ENCODE results near the gene FAM168A.

DNA sequence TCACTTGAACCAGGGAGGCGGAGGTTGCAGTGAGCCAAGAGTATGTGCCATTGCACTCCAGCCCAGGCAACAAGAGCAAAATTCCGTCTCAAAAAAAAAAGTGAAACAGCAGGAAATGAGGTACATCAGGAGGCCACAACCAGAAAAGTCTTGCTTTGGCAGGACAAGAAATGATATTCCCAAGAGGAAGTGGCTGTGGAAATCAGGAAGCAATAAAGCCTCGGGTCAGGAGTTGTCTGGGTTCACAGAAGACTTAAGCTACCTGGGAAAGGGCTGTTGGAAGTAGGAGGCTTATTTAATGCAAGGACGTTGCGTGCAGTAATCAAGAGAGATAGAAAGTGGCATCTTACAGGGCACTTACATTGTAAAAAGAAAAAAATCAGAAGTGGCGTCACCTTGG is 231.0 kb downstream of the FAM168A start:
- TF ChIP-seq, protein P1, sequence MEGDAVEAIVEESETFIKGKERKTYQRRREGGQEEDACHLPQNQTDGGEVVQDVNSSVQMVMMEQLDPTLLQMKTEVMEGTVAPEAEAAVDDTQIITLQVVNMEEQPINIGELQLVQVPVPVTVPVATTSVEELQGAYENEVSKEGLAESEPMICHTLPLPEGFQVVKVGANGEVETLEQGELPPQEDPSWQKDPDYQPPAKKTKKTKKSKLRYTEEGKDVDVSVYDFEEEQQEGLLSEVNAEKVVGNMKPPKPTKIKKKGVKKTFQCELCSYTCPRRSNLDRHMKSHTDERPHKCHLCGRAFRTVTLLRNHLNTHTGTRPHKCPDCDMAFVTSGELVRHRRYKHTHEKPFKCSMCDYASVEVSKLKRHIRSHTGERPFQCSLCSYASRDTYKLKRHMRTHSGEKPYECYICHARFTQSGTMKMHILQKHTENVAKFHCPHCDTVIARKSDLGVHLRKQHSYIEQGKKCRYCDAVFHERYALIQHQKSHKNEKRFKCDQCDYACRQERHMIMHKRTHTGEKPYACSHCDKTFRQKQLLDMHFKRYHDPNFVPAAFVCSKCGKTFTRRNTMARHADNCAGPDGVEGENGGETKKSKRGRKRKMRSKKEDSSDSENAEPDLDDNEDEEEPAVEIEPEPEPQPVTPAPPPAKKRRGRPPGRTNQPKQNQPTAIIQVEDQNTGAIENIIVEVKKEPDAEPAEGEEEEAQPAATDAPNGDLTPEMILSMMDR (IDR thresholded peaks at IDR 0.05; ENCODE audit: low read depth, low read length, poor library complexity, severe bottlenecking): no peak
- no peak for TF ChIP-seq EZH2phosphoT487 (IDR thresholded peaks at IDR 0.05; ENCODE audit: borderline replicate concordance, low read length)

Measured in DOHH2 (cell line).